Dendritic cell treated with granulocyte-macrophage colony-stimulating factor and Interleukin-4, amounts not matched to agents 40 ng/mL and 50 ng/mL, for 4 days (primary cell): ENCODE measurements around the gene NEDD4L.

Experiments used
- H3K27ac Mint-ChIP-seq: one replicate; pipeline ENCODE4 v1.8.0; 2022; ENCODE audit warnings: mild to moderate bottlenecking, mixed read lengths
- H3K27me3 Mint-ChIP-seq: one replicate; pipeline ENCODE4 v1.8.0; 2022; ENCODE audit warnings: mild to moderate bottlenecking, mixed read lengths
- H3K36me3 Mint-ChIP-seq: one replicate; pipeline ENCODE4 v1.8.0; 2022; ENCODE audit warnings: low read depth, mixed read lengths
- H3K4me1 Mint-ChIP-seq: one replicate; pipeline ENCODE4 v1.8.0; 2022; ENCODE audit warnings: low read depth, mixed read lengths
- H3K4me3 Mint-ChIP-seq: one replicate; pipeline ENCODE4 v1.8.0; 2022; ENCODE audit warnings: mild to moderate bottlenecking, moderate library complexity, mixed read lengths
- H3K9me3 Mint-ChIP-seq: one replicate; pipeline ENCODE4 v1.8.0; 2022; ENCODE audit warnings: mixed read lengths
- intact Hi-C: fragments of 100-400 bp; cut with micrococcal nuclease; formaldehyde crosslinking; loops from one replicate; pipeline ENCODE4 v1.15.0; 2022

The NEDD4L gene

GRCh38 chr18:58069721-58070292 lies 25.8 kb downstream of the NEDD4L start:
- no peaks in the 10 kb centered on the region for H3K27me3 Mint-ChIP-seq
- H3K4me3 Mint-ChIP-seq = no peak overlapping the region
- intact Hi-C loops = no loop called here
- H3K36me3 Mint-ChIP-seq = no peaks in the 10 kb centered on the region
- H3K9me3 Mint-ChIP-seq = no peaks in the 10 kb centered on the region
- no peaks in the 10 kb centered on the region for H3K4me1 Mint-ChIP-seq
- no peak overlapping the region for H3K27ac Mint-ChIP-seq

DNA sequence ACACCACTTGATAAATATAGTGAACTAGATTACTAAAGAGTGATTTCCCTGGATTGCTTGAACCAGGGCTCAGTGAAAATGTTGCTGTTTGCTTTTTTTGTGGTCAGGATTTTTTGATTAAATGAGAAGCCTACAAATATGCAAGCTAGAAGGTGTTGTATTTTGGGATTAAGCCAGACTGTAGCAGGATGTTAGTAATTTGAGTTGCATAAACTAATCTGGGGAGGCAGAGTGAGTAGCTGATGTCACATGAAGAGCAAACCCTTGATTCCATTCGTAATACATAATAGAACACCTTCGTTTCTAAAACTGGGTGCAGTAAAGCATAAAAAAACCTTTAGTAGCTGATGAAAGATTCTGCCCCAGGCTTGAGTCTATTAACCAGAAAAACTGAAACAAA lies 32.0 kb downstream of the NEDD4L start:
- H3K27me3 Mint-ChIP-seq = peaks cover 2% of the 10 kb centered on the region
- intact Hi-C loops = no loop called here
- no peaks in the 10 kb centered on the region for H3K36me3 Mint-ChIP-seq
- H3K27ac Mint-ChIP-seq = no peak overlapping the region
- H3K9me3 Mint-ChIP-seq = no peaks in the 10 kb centered on the region
- no peak overlapping the region for H3K4me3 Mint-ChIP-seq
- H3K4me1 Mint-ChIP-seq = peaks cover 7% of the 10 kb centered on the region

DNA sequence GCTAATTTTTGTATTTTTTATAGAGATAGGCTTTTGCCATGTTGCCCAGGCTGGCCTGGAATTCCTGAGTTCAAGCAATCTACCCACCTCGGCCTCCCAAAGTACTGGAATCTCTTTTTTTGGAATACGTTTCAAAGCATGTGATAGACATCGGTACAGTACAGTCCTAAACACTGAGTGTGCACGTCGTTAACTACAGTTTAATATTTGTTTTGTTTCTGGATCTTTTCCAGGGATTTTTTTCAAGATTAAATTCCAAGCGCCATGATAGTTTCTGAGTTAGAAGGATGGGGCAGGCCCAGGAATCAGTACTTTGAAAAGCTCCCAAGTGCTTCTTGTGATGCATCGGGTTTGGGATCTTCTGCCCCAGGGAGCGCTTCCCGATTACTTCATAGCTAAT lies 33.3 kb downstream of the NEDD4L start:
- Mint-ChIP-seq H3K4me1 (peaks cover 7% of the 10 kb centered on the region), H3K27ac (no peak overlapping the region), H3K27me3 (peaks cover 2% of the 10 kb centered on the region), H3K36me3 (no peaks in the 10 kb centered on the region), H3K9me3 (no peaks in the 10 kb centered on the region), H3K4me3 (no peak overlapping the region)
- intact Hi-C loops = no loop called here

DNA sequence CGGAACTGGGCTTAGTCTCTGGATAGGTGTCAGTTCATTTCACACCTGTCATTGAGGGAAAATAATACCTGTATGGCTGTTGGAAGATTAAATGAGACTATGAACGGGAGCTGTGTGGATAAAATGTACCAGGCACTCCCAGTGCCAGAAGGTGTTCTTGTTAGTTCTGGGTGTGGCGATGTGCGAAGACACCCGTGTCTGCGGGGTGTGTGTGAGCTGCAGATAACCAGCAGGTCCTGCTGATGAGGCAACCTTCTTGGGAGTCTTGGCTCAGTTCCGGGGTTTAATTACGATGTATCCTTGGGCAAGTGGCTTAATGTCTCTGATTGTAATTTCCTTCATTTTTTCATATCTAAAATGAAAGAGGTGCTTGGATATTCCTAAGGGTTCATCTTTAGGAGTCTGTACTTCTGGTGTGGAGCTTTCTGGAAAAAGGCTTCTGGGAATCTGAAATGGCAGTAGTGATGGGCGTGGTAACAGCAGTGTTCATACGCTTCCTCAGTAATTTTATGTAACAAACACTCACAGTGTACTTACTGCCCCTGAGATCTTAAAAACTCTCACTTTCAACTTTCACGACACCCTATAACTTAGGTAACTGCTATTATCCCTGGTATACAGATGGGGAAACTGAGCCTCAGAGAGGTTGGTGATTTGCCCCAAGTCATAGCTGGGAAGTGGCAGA lies 35.0 kb downstream of the NEDD4L start:
- H3K4me1 Mint-ChIP-seq = peaks cover 7% of the 10 kb centered on the region
- H3K4me3 Mint-ChIP-seq = no peak overlapping the region
- H3K36me3 Mint-ChIP-seq = no peaks in the 10 kb centered on the region
- peaks cover 2% of the 10 kb centered on the region for H3K27me3 Mint-ChIP-seq
- H3K27ac Mint-ChIP-seq = no peak overlapping the region
- intact Hi-C loops = no loop called here
- H3K9me3 Mint-ChIP-seq = no peaks in the 10 kb centered on the region

GRCh38 chr18:58080451-58080850 lies 36.4 kb downstream of the NEDD4L start:
- Mint-ChIP-seq H3K9me3 (no peaks in the 10 kb centered on the region), H3K4me1 (peaks cover 11% of the 10 kb centered on the region), H3K4me3 (no peak overlapping the region), H3K27ac (no peak overlapping the region), H3K27me3 (peaks cover 2% of the 10 kb centered on the region), H3K36me3 (no peaks in the 10 kb centered on the region)
- intact Hi-C loops = no loop called here

GRCh38 chr18:58087928-58088690 lies 44.1 kb downstream of the NEDD4L start:
- Mint-ChIP-seq H3K9me3 (no peaks in the 10 kb centered on the region), H3K27me3 (no peaks in the 10 kb centered on the region), H3K4me1 (peaks cover 47% of the 10 kb centered on the region), H3K36me3 (no peaks in the 10 kb centered on the region), H3K4me3 (no peak overlapping the region), H3K27ac (no peak overlapping the region)
- intact Hi-C loops = no loop called here

DNA sequence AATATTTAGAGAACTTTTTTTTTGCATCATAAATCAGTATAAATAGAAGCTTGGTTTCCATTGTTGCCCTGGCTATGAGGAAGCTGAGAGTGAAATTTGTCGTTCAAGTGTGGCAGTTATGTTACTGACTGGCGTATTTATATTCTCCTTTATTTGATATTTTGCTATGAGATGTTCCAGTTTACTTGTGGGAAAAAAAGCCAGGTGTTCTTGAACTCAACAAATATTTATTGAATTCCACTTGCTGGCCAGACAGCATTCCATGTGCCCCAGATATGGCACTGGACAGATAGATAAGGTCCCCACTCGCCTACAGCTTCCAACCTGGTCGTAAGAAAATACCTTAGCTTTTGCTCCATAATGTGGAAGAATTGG lies 44.7 kb downstream of the NEDD4L start:
- H3K27me3 Mint-ChIP-seq = no peaks in the 10 kb centered on the region
- H3K9me3 Mint-ChIP-seq = no peaks in the 10 kb centered on the region
- H3K27ac Mint-ChIP-seq = no peak overlapping the region
- no peak overlapping the region for H3K4me3 Mint-ChIP-seq
- intact Hi-C loops = no loop called here
- no peaks in the 10 kb centered on the region for H3K36me3 Mint-ChIP-seq
- peaks cover 47% of the 10 kb centered on the region for H3K4me1 Mint-ChIP-seq

- intact Hi-C loops = no loop called here
- no peaks in the 10 kb centered on the region for H3K36me3 Mint-ChIP-seq
- H3K27me3 Mint-ChIP-seq = no peaks in the 10 kb centered on the region
- H3K9me3 Mint-ChIP-seq = no peaks in the 10 kb centered on the region
- H3K4me3 Mint-ChIP-seq = no peak overlapping the region
- H3K27ac Mint-ChIP-seq = no peak overlapping the region
- peaks cover 43% of the 10 kb centered on the region for H3K4me1 Mint-ChIP-seq
Measured at GRCh38 chr18:58091099-58091611, 47.1 kb downstream of the NEDD4L start.

GRCh38 chr18:58093311-58093803 lies 49.3 kb downstream of the NEDD4L start:
- Mint-ChIP-seq H3K36me3 (no peaks in the 10 kb centered on the region), H3K9me3 (no peaks in the 10 kb centered on the region), H3K4me3 (no peak overlapping the region), H3K27ac (no peak overlapping the region), H3K27me3 (no peaks in the 10 kb centered on the region), H3K4me1 (peaks cover 35% of the 10 kb centered on the region)
- intact Hi-C loops = no loop called here

- no peaks in the 10 kb centered on the region for H3K27me3 Mint-ChIP-seq
- intact Hi-C loops = no loop called here
Measured at GRCh38 chr18:58095222-58095621, 51.2 kb downstream of the NEDD4L start.

DNA sequence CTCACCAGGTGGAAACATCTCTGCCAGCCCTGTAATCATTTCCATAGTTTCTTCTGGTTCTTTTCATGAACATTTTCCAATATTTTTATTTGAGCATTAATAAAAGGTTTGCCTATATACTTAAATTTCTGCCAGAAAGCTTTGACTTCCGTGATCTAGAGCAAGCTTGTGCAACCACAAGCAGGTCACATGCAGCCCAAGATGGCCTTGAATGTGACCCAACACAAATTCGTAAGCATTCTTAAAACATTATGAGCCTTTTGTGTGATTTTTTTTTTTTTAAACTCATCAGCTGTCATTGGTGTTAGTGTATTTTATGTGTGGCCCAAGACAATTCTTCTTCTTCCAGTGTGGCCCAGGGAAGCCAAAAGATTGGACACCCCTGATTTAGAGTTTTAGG lies 51.6 kb downstream of the NEDD4L start:
- Mint-ChIP-seq H3K4me1 (peaks cover 24% of the 10 kb centered on the region), H3K9me3 (no peaks in the 10 kb centered on the region), H3K36me3 (no peaks in the 10 kb centered on the region), H3K27me3 (no peaks in the 10 kb centered on the region), H3K4me3 (no peak overlapping the region), H3K27ac (no peak overlapping the region)
- intact Hi-C loops = no loop called here

More at GRCh38 chr18:58095222-58095621, 51.2 kb downstream of the NEDD4L start:
- no peaks in the 10 kb centered on the region for H3K36me3 Mint-ChIP-seq
- H3K4me1 Mint-ChIP-seq = peaks cover 24% of the 10 kb centered on the region
- H3K27ac Mint-ChIP-seq = no peak overlapping the region
- no peak overlapping the region for H3K4me3 Mint-ChIP-seq
- H3K9me3 Mint-ChIP-seq = no peaks in the 10 kb centered on the region

GRCh38 chr18:58096658-58097057 lies 52.6 kb downstream of the NEDD4L start:
- Mint-ChIP-seq H3K4me3 (no peak overlapping the region), H3K4me1 (peaks cover 14% of the 10 kb centered on the region), H3K27me3 (no peaks in the 10 kb centered on the region), H3K36me3 (no peaks in the 10 kb centered on the region), H3K27ac (no peak overlapping the region), H3K9me3 (no peaks in the 10 kb centered on the region)
- intact Hi-C loops = no loop called here

- no peak overlapping the region for H3K4me3 Mint-ChIP-seq
- peaks cover 7% of the 10 kb centered on the region for H3K4me1 Mint-ChIP-seq
- H3K9me3 Mint-ChIP-seq = no peaks in the 10 kb centered on the region
- H3K27ac Mint-ChIP-seq = no peak overlapping the region
- intact Hi-C loops = no loop called here
- peaks cover 2% of the 10 kb centered on the region for H3K27me3 Mint-ChIP-seq
- H3K36me3 Mint-ChIP-seq = no peaks in the 10 kb centered on the region
Measured at GRCh38 chr18:58097121-58097906, 53.3 kb downstream of the NEDD4L start.

DNA sequence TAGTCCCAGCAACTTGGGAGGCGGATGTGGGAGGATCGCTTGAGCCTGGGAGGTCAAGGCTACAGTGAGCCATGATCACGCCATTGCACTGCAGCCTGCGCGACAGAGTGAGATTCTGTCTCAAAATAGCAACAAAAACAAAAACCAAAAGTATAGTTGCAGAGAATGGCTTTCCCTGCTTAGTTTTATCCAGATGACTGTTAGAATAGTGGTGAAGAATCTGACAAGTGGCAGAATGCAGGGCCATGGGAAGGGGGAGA lies 53.8 kb downstream of the NEDD4L start:
- Mint-ChIP-seq H3K4me3 (no peak overlapping the region), H3K27ac (no peak overlapping the region), H3K9me3 (no peaks in the 10 kb centered on the region), H3K4me1 (peaks cover 6% of the 10 kb centered on the region), H3K27me3 (peaks cover 2% of the 10 kb centered on the region), H3K36me3 (no peaks in the 10 kb centered on the region)
- intact Hi-C loops = no loop called here
